Ovary (tissue), 9 donors: Measurements from ENCODE around the gene PARVA. TPM values are rescaled to one million over a fixed set of nuclear protein-coding genes. Genes with fewer than 3 reads are reported as not detected.
A peak's percentile ranks its signal among the peaks of the same experiment; 100 is the strongest.

Source experiments
- DNase-seq, 5 donors: peaks; one replicate each; pipeline ENCODE4 v3.0.0-alpha.2; 2019 to 2020
- H3K27ac ChIP-seq, 2 donors: fragments of 200-600 bp; one replicate each; pipeline versions ENCODE4 v1.5.1 to v1.8.0; 2019 to 2022
- H3K27me3 ChIP-seq: fragments of 200-600 bp; one replicate; pipeline ENCODE4 v1.8.0; 2022
- H3K36me3 ChIP-seq: fragments of 200-600 bp; sonication (generic); one replicate; pipeline ENCODE4 v1.5.1; 2019
- H3K4me1 ChIP-seq: one replicate; pipeline ENCODE4 v1.8.1; 2013; ENCODE audit warnings: mild to moderate bottlenecking, moderate library complexity; ENCODE audit not compliant: insufficient read depth
- H3K4me3 ChIP-seq: fragments of 200-600 bp; sonication (generic); one replicate; pipeline ENCODE4 v1.5.1; 2017
- H3K9me3 ChIP-seq, 2 donors: fragments of 200-600 bp in 1 of 2; sonication (generic) in 1 of 2; one replicate each; pipeline versions ENCODE4 v1.5.1 to v1.8.1; 2013 to 2019; ENCODE audit warnings: mild to moderate bottlenecking in 1 of 2, moderate library complexity in 1 of 2
- CTCF ChIP-seq, 3 donors: fragments of 450-650 bp in 2 of 3; fragments of 200-600 bp in 1 of 3; IDR thresholded peaks; one replicate each; pipeline versions ENCODE4 v1.5.1 to v1.8.0; 2016 to 2022; ENCODE audit warnings: antibody characterized with exemption in 3 of 3, mild to moderate bottlenecking in 1 of 3
- EP300 ChIP-seq: sonication (generic); formaldehyde crosslinking; IDR thresholded peaks from one replicate; pipeline ENCODE4 v1.6.1; 2017; ENCODE audit warnings: antibody characterized with exemption
- POLR2A ChIP-seq: fragments of 450-650 bp; IDR thresholded peaks from one replicate; pipeline ENCODE4 v1.6.1; 2017; ENCODE audit warnings: antibody characterized with exemption, mild to moderate bottlenecking, moderate library complexity
- WGBS, 3 donors: extraction: QIAGEN DNeasy Blood & Tissue Kit in 1 of 3; methylation state at CpG; one replicate each; pipeline versions ENCODE4 v1.1.5 to v1.1.7; 2013 to 2017; 5-methylcytosine and 5-hydroxymethylcytosine counted together
- intact Hi-C, 4 donors: fragments of 100-400 bp; cut with DNase I; formaldehyde crosslinking; loops; one replicate each; pipeline versions ENCODE4 v1.11.0 to v1.15.1; 2022 to 2023
- polyA plus RNA-seq, 2 donors: library from polyadenylated mRNA; stranded (reverse); fragments of 200-250 nt in 1 of 2; fragments of 350-450 nt in 1 of 2; fragmentation: Illumina TruSeq in 1 of 2; extraction: RNeasy Lipid Tissue Mini Kit (QIAGEN cat#74804) in 1 of 2; gene quantifications; one replicate each; pipeline ENCODE4 v1.2.3, GENCODE V29; 2013 to 2014
- total RNA-seq, 7 donors: library from RNA; depleted of rRNA in 2 of 7; stranded (reverse); fragments of >200 nt in 2 of 7; fragmentation: NEBNext Ultra II Directional in 3 of 7; extraction: Animal tissue kit (Norgen Biotek cat#: 25700) in 3 of 7; gene quantifications; one replicate each; pipeline versions ENCODE4 v1.1.0 to v1.2.4, GENCODE V29; 2016 to 2023
- donor health status: DM: no; HTN: no; CAD: no; lungs with moderate emphysema.
- donor health status: DM: no; HTN: no; CAD: no.
- donor health status: Bipolar disorder and iron deficiency.
- donor health status: DM: yes; HTN: yes; CAD: no.
- donor health status: DM: no; HTN: no; CAD: no.
- donor health status: DM: yes; HTN: yes; CAD: no.

Gene PARVA
- total and polyA plus RNA-seq, 9 donors: 28.4 to 126 (median 89.8) TPM

- Histone ChIP-seq H3K27ac (peak overlapping the region; percentile 42 to 69), H3K4me3 (no peak overlapping the region), H3K27me3 (no peaks in the 10 kb centered on the region), H3K9me3 (no peaks in the 10 kb centered on the region), H3K4me1 (peaks cover 28% of the 10 kb centered on the region), H3K36me3 (no peaks in the 10 kb centered on the region)
- 10 to 20% (median 11%) methylated on average over 16 of the region's 16 CpGs for WGBS, 3 donors
- no peak for TF ChIP-seq POLR2A
- intact Hi-C loops: no loop called here
- DNase-seq: no peak
Measured at GRCh38 chr11:12433571-12434324, 56.4 kb downstream of the PARVA start.

- H3K9me3 ChIP-seq: no peaks in the 10 kb centered on the region
- H3K4me1 ChIP-seq: peaks cover 26% of the 10 kb centered on the region
- 35 to 47% (median 44%) methylated on average over 4 of the region's 4 CpGs for WGBS, 3 donors
- H3K27me3 ChIP-seq: no peaks in the 10 kb centered on the region
- TF ChIP-seq POLR2A (no peak), CTCF (IDR thresholded peaks at IDR 0.05) (no peak), EP300 (no peak)
- intact Hi-C loops: no loop called here
- no peaks in the 10 kb centered on the region for H3K36me3 ChIP-seq
- peak overlapping the region; percentile 42 to 69 for H3K27ac ChIP-seq
- DNase-seq: no peak
- no peak overlapping the region for H3K4me3 ChIP-seq
Measured at GRCh38 chr11:12434325-12434654, 56.9 kb downstream of the PARVA start.

- Histone ChIP-seq H3K27me3 (no peaks in the 10 kb centered on the region), H3K27ac (peak overlapping the region in 1 of 2 donors; percentile 69), H3K4me3 (no peak overlapping the region), H3K9me3 (no peaks in the 10 kb centered on the region), H3K36me3 (no peaks in the 10 kb centered on the region), H3K4me1 (peaks cover 25% of the 10 kb centered on the region)
- 50 to 66% (median 61%) methylated on average over 3 of the region's 3 CpGs for WGBS, 3 donors
- intact Hi-C loops: no loop called here
- TF ChIP-seq EP300: no peak
- no peak for TF ChIP-seq POLR2A
- no peak for TF ChIP-seq CTCF (IDR thresholded peaks at IDR 0.05)
- no peak for DNase-seq
Measured at GRCh38 chr11:12435264-12435663, 57.9 kb downstream of the PARVA start.

- DNase-seq: no peak
- TF ChIP-seq EP300 (no peak), POLR2A (no peak), CTCF (IDR thresholded peaks at IDR 0.05) (no peak)
- H3K4me1 ChIP-seq: peaks cover 19% of the 10 kb centered on the region
- no peaks in the 10 kb centered on the region for H3K36me3 ChIP-seq
- H3K27ac ChIP-seq: no peak overlapping the region
- H3K27me3 ChIP-seq: no peaks in the 10 kb centered on the region
- H3K9me3 ChIP-seq: no peaks in the 10 kb centered on the region
- 96 to 100% (median 100%) methylated on average over 1 of the region's 1 CpG for WGBS, 3 donors
- intact Hi-C loops: no loop called here
- H3K4me3 ChIP-seq: no peak overlapping the region
Measured at GRCh38 chr11:12436266-12436665, 58.9 kb downstream of the PARVA start.

GRCh38 chr11:12438291-12438690 is 60.9 kb downstream of the PARVA start:
- intact Hi-C loops: no loop called here
- Histone ChIP-seq H3K4me3 (no peak overlapping the region), H3K27ac (no peak overlapping the region), H3K27me3 (no peaks in the 10 kb centered on the region), H3K4me1 (peaks cover 11% of the 10 kb centered on the region), H3K36me3 (no peaks in the 10 kb centered on the region), H3K9me3 (no peaks in the 10 kb centered on the region)
- TF ChIP-seq EP300: no peak
- no peak for TF ChIP-seq CTCF (IDR thresholded peaks at IDR 0.05)
- no peak for TF ChIP-seq POLR2A
- no peak for DNase-seq
